Left ventricle myocardium inferior (tissue), 1 donor: ENCODE measurements around the gene LY6G5C. TPM values are rescaled to one million over a fixed set of nuclear protein-coding genes. Genes with fewer than 3 reads are reported as not detected.

Source experiments
- DNase-seq: peaks from one replicate; pipeline ENCODE4 v3.0.0-alpha.2; 2020
- H3K27ac ChIP-seq: fragments of 200-600 bp; replicated peaks from 2 replicates; pipeline ENCODE4 v1.8.0; 2021
- H3K27me3 ChIP-seq: fragments of 200-600 bp; 2 replicates; pipeline ENCODE4 v1.8.0; 2021; ENCODE audit warnings: low read depth
- H3K36me3 ChIP-seq: fragments of 200-600 bp; 2 replicates; pipeline ENCODE4 v1.8.0; 2021
- H3K4me1 ChIP-seq: fragments of 200-600 bp; 2 replicates; pipeline ENCODE4 v1.8.0; 2021
- H3K4me3 ChIP-seq: fragments of 200-600 bp; 2 replicates; pipeline ENCODE4 v1.8.0; 2021; ENCODE audit warnings: mild to moderate bottlenecking, moderate library complexity
- H3K9me3 ChIP-seq: fragments of 200-600 bp; replicated peaks from 2 replicates; pipeline ENCODE4 v1.8.0; 2021
- CTCF ChIP-seq: fragments of 200-600 bp; IDR thresholded peaks from 2 replicates; pipeline ENCODE4 v1.8.0; 2021; ENCODE audit warnings: antibody characterized with exemption, mild to moderate bottlenecking, borderline replicate concordance
- intact Hi-C: fragments of 100-400 bp; cut with micrococcal nuclease; formaldehyde crosslinking; loops from one replicate; pipeline ENCODE4 v1.11.0; 2022
- total RNA-seq: library from RNA; stranded (reverse); fragmentation: NEBNext Ultra II Directional; extraction: Animal tissue kit (Norgen Biotek cat#: 25700); gene quantifications from one replicate; pipeline ENCODE4 v1.2.1, GENCODE V29; 2021
- donor health status: DM: no; HTN: yes; CAD: no; lungs with severe emphysema.

Gene LY6G5C
- total RNA-seq, 1 donor from 2014 or later, result 1.5 TPM

GRCh38 chr6:31652925-31653724 is 27.7 kb downstream of the LY6G5C start:
- H3K4me3 ChIP-seq, result peak overlapping the region; percentile 77
- H3K9me3 ChIP-seq, result no peaks in the 10 kb centered on the region
- H3K27me3 ChIP-seq, result no peaks in the 10 kb centered on the region
- H3K27ac ChIP-seq, result peak overlapping the region; percentile 96
- H3K36me3 ChIP-seq, result peaks cover 48% of the 10 kb centered on the region
- intact Hi-C loops, result no loop called here
- no peak for TF ChIP-seq CTCF
- peaks cover 43% of the 10 kb centered on the region for H3K4me1 ChIP-seq
- peak; percentile 86 for DNase-seq

- Histone ChIP-seq H3K27ac (peak overlapping the region; percentile 96), H3K4me3 (peak overlapping the region; percentile 77), H3K27me3 (no peaks in the 10 kb centered on the region), H3K9me3 (no peaks in the 10 kb centered on the region), H3K36me3 (peaks cover 51% of the 10 kb centered on the region), H3K4me1 (peaks cover 31% of the 10 kb centered on the region)
- no peak for DNase-seq
- intact Hi-C loops, result no loop called here
- TF ChIP-seq CTCF, result no peak
These were observed 29.2 kb downstream of the LY6G5C start for GRCh38 chr6:31651602-31652191.

GRCh38 chr6:31645325-31645724 is 35.5 kb downstream of the LY6G5C start:
- Histone ChIP-seq H3K36me3 (peaks cover 97% of the 10 kb centered on the region), H3K4me1 (peaks cover 4% of the 10 kb centered on the region), H3K4me3 (no peak overlapping the region), H3K27me3 (no peaks in the 10 kb centered on the region), H3K9me3 (no peaks in the 10 kb centered on the region), H3K27ac (no peak overlapping the region)
- intact Hi-C loops, result no loop called here
- no peak for DNase-seq
- no peak for TF ChIP-seq CTCF

GRCh38 chr6:31643818-31644454 is 36.9 kb downstream of the LY6G5C start:
- Histone ChIP-seq H3K27me3 (no peaks in the 10 kb centered on the region), H3K4me3 (no peak overlapping the region), H3K27ac (no peak overlapping the region), H3K4me1 (no peaks in the 10 kb centered on the region), H3K36me3 (peaks cover 100% of the 10 kb centered on the region), H3K9me3 (no peaks in the 10 kb centered on the region)
- intact Hi-C loops, result no loop called here
- no peak for TF ChIP-seq CTCF
- no peak for DNase-seq

- intact Hi-C loops, result no loop called here
- no peak overlapping the region for H3K27ac ChIP-seq
- no peaks in the 10 kb centered on the region for H3K9me3 ChIP-seq
- no peak overlapping the region for H3K4me3 ChIP-seq
- H3K27me3 ChIP-seq, result no peaks in the 10 kb centered on the region
- no peak for DNase-seq
- no peaks in the 10 kb centered on the region for H3K4me1 ChIP-seq
- TF ChIP-seq CTCF, result no peak
- peaks cover 100% of the 10 kb centered on the region for H3K36me3 ChIP-seq
These were observed 37.9 kb downstream of the LY6G5C start for GRCh38 chr6:31642798-31643570.
